Stomach (tissue), 4 donors: Measurements from ENCODE around the gene BCAM.

Source experiments
- CTCF ChIP-seq, 7 experiments: fragments of 450-650 bp in 4 of 7; fragments of 200-600 bp in 3 of 7; sonication (generic) in 3 of 7; IDR thresholded peaks; one replicate each; pipeline ENCODE4 v1.5.1; 2016 to 2019; ENCODE audit warnings: antibody characterized with exemption in 7 of 7, control low read depth in 2 of 7, mild to moderate bottlenecking in 1 of 7
- POLR2AphosphoS5 ChIP-seq, 3 donors: sonication (generic); formaldehyde crosslinking; IDR thresholded peaks; one replicate each; pipeline ENCODE4 v1.6.1; 2016; ENCODE audit warnings: antibody characterized with exemption in 3 of 3

- TF ChIP-seq CTCF (IDR thresholded peaks at IDR 0.05), result no peak
- TF ChIP-seq POLR2AphosphoS5 (IDR thresholded peaks at IDR 0.05), result no peak
These were observed 10.4 kb downstream of the BCAM start for GRCh38 chr19:44819246-44819832.
